ENCODE results near the gene SLC6A4.

SLC6A4 gene

DNA sequence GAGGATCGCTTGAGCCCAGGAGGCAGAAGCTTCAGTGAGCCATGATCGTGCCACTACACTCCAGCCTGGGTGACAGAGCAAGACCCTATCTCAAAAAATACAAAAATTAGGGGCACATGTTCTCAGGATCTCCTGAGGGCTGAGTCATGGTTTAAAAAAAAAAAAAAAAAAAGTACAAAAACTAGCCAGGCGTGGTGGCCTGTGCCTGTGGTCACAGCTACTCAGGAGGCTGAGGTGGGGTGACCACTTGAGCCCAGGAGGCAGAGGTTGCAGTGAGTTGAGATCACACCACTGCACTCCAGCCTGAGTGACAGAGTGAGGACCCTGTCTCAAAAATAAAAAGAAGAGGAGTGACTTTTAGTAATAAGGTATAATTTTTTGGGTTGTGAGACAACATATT is 39.4 kb upstream of the SLC6A4 start:
- no peak for TF ChIP-seq SPI1 (IDR thresholded peaks at IDR 0.05; ENCODE audit: borderline replicate concordance, low read depth)
- Histone ChIP-seq H3K27me3 (ENCODE audit: insufficient read depth, poor library complexity, severe bottlenecking) (no peaks in the 10 kb centered on the region), H3K4me3 (replicated peaks; ENCODE audit: insufficient read depth, low read length) (no peak overlapping the region), H3K27ac (replicated peaks) (no peak overlapping the region)
- DNase-seq (ENCODE audit: low read depth in 1 of 2, low spot score in 1 of 2) = no peak

GRCh38 chr17:30273373-30273772 is 37.9 kb upstream of the SLC6A4 start:
- no peak for DNase-seq (ENCODE audit: low read depth in 1 of 2, low spot score in 1 of 2)
- Histone ChIP-seq H3K27me3 (ENCODE audit: insufficient read depth, poor library complexity, severe bottlenecking) (no peaks in the 10 kb centered on the region), H3K27ac (replicated peaks) (no peak overlapping the region), H3K4me3 (replicated peaks; ENCODE audit: insufficient read depth, low read length) (no peak overlapping the region)
- no peak for TF ChIP-seq SPI1 (IDR thresholded peaks at IDR 0.05; ENCODE audit: borderline replicate concordance, low read depth)
- TF ChIP-seq, protein P1, sequence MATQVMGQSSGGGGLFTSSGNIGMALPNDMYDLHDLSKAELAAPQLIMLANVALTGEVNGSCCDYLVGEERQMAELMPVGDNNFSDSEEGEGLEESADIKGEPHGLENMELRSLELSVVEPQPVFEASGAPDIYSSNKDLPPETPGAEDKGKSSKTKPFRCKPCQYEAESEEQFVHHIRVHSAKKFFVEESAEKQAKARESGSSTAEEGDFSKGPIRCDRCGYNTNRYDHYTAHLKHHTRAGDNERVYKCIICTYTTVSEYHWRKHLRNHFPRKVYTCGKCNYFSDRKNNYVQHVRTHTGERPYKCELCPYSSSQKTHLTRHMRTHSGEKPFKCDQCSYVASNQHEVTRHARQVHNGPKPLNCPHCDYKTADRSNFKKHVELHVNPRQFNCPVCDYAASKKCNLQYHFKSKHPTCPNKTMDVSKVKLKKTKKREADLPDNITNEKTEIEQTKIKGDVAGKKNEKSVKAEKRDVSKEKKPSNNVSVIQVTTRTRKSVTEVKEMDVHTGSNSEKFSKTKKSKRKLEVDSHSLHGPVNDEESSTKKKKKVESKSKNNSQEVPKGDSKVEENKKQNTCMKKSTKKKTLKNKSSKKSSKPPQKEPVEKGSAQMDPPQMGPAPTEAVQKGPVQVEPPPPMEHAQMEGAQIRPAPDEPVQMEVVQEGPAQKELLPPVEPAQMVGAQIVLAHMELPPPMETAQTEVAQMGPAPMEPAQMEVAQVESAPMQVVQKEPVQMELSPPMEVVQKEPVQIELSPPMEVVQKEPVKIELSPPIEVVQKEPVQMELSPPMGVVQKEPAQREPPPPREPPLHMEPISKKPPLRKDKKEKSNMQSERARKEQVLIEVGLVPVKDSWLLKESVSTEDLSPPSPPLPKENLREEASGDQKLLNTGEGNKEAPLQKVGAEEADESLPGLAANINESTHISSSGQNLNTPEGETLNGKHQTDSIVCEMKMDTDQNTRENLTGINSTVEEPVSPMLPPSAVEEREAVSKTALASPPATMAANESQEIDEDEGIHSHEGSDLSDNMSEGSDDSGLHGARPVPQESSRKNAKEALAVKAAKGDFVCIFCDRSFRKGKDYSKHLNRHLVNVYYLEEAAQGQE (IDR thresholded peaks at IDR 0.05; ENCODE audit: insufficient replicate concordance, low read depth) = no peak
- no peak for TF ChIP-seq GABPA (IDR thresholded peaks at IDR 0.05; ENCODE audit: low read depth)
- TF ChIP-seq POLR2AphosphoS5 (IDR thresholded peaks at IDR 0.05; ENCODE audit: low read depth) = no peak
- no peak for TF ChIP-seq CTCF (IDR thresholded peaks at IDR 0.05; ENCODE audit: insufficient read depth, low read length)

DNA sequence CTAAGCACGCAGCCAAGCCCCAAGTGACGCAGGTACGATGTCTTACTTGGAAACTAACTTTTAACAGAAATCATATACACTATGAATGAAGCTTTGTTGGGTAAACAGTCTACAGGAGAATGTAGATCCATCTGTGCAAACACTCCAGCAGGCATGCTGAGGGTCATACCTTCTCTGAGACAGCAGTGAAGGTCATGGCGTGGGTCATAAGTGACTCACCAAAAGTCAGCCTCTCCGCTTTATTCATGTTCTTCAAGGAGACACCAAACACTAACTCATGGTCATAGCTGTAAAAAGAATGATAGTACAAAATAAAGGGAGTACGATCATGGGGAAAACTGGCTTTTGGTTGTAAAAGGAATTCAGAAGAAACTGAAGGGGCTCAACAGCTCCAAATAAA is 35.6 kb upstream of the SLC6A4 start:
- Histone ChIP-seq H3K27me3 (ENCODE audit: insufficient read depth, poor library complexity, severe bottlenecking) (no peaks in the 10 kb centered on the region), H3K4me3 (replicated peaks; ENCODE audit: insufficient read depth, low read length) (no peak overlapping the region), H3K27ac (replicated peaks) (no peak overlapping the region)
- TF ChIP-seq GABPA (IDR thresholded peaks at IDR 0.05; ENCODE audit: low read depth) (no peak), SPI1 (IDR thresholded peaks at IDR 0.05; ENCODE audit: borderline replicate concordance, low read depth) (no peak), CTCF (IDR thresholded peaks at IDR 0.05; ENCODE audit: insufficient read depth, low read length) (no peak), POLR2AphosphoS5 (IDR thresholded peaks at IDR 0.05; ENCODE audit: low read depth) (no peak)
- TF ChIP-seq, protein P1 (IDR thresholded peaks at IDR 0.05; ENCODE audit: insufficient replicate concordance, low read depth) = no peak
- DNase-seq (ENCODE audit: low read depth in 1 of 2, low spot score in 1 of 2) = no peak

DNA sequence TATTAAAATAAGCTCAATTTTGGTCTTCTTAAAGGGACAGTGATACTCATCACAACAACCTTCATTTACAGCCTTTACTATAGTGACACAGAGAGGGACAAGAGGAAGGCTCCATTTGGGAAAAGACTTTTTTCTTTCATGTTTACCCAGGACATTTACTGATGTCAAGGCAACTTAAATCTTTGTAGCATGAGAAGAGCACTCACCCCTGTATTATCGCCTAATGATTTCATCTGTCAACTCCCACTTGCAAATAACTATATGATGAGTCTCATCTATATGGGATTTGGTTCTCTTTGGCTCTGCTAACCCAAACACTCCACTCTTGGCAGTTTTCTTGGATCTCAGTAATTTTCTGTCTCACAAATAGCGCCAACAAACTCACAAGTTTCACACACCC is 32.1 kb upstream of the SLC6A4 start:
- Histone ChIP-seq H3K4me3 (replicated peaks; ENCODE audit: insufficient read depth, low read length) (no peak overlapping the region), H3K27me3 (ENCODE audit: insufficient read depth, poor library complexity, severe bottlenecking) (no peaks in the 10 kb centered on the region), H3K27ac (replicated peaks) (no peak overlapping the region)
- TF ChIP-seq CTCF (IDR thresholded peaks at IDR 0.05; ENCODE audit: insufficient read depth, low read length) = no peak
- no peak for TF ChIP-seq GABPA (IDR thresholded peaks at IDR 0.05; ENCODE audit: low read depth)
- TF ChIP-seq SPI1 (IDR thresholded peaks at IDR 0.05; ENCODE audit: borderline replicate concordance, low read depth) = no peak
- TF ChIP-seq POLR2AphosphoS5 (IDR thresholded peaks at IDR 0.05; ENCODE audit: low read depth) = no peak
- TF ChIP-seq, protein P1 (IDR thresholded peaks at IDR 0.05; ENCODE audit: insufficient replicate concordance, low read depth) = no peak
- DNase-seq (ENCODE audit: low read depth in 1 of 2, low spot score in 1 of 2) = no peak
